PFSK-1 (cell line): ENCODE data around the gene IGFBPL1.

Source experiments
- FOXP2 ChIP-seq: optimal IDR thresholded peaks from 2 replicates; pipeline ENCODE3; 2011; ENCODE audit warnings: borderline replicate concordance, control low read depth, inconsistent platforms; ENCODE audit not compliant: insufficient read depth; ENCODE audit errors: extremely low read length, extremely low read depth
- POLR2AphosphoS5 ChIP-seq: IDR thresholded peaks from 2 replicates; pipeline ENCODE4 v1.6.1; 2012; ENCODE audit warnings: low read depth, mild to moderate bottlenecking, control low read depth, low read length, moderate library complexity
- SIN3A ChIP-seq: IDR thresholded peaks from 2 replicates; pipeline ENCODE4 v1.6.1; 2012; ENCODE audit warnings: mild to moderate bottlenecking, low read length, moderate library complexity, borderline replicate concordance; ENCODE audit not compliant: insufficient read depth
- TAF1 ChIP-seq: IDR thresholded peaks from 2 replicates; pipeline ENCODE4 v1.6.1; 2012; ENCODE audit warnings: low read length, control low read depth, borderline replicate concordance; ENCODE audit not compliant: insufficient read depth
- TF ChIP-seq, protein P1 (sequence below), 2 experiments: IDR thresholded peaks; 2 replicates each; pipeline versions ENCODE4 v1.6.1 to v1.8.0; 2011 to 2012; ENCODE audit warnings: low read depth in 2 of 2, low read length in 2 of 2, control low read depth in 1 of 2, inconsistent platforms in 1 of 2, mild to moderate bottlenecking in 1 of 2, moderate library complexity in 1 of 2; ENCODE audit not compliant: insufficient read depth in 1 of 2

The IGFBPL1 gene

DNA sequence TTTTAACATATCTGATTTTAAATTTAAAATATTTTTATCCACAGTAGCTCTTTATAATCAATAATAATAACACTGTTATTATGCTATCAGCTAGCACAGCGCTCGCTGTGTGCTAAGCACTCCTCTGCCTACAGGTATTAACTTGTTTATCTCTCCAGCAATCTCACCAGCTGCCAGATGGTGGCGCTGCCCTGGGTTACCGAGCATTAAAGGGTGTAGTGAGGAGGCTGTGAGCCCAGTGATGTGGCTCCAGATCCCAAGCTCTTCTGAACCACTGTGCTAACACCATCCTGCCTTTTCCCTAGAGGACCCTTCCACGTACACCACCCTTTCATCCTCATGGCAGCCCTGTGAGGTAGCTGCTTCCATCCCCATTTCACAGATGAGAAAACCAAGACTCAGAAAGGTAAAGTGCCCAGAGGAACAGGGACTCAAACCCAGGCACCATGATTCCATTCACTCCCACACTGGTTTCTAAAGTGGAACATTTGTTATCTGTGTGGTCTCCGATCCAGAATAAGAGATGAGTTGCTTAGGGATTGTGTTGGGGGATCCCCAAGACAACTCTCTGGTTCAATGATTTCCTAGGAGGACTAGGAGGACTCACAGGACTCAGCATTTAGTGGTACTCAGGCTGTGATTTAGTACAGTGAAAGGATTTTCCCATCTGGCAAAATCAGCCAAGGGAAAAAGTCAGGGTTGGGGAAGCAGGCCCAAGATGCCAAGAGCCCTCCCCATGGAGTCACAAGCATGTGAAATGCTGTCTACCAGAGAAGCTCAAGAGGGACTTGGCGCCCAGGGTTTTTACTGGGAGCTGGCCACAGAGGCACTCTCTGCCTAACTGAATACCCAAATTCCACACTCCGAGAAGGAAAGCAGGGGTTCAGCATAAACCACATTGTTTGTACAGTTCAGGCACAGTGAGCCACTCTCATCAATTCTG lies 7.0 kb downstream of the IGFBPL1 start:
- TF ChIP-seq TAF1 (no peak), POLR2AphosphoS5 (no peak), SIN3A (no peak), FOXP2 (no peak)
- TF ChIP-seq, protein P1, sequence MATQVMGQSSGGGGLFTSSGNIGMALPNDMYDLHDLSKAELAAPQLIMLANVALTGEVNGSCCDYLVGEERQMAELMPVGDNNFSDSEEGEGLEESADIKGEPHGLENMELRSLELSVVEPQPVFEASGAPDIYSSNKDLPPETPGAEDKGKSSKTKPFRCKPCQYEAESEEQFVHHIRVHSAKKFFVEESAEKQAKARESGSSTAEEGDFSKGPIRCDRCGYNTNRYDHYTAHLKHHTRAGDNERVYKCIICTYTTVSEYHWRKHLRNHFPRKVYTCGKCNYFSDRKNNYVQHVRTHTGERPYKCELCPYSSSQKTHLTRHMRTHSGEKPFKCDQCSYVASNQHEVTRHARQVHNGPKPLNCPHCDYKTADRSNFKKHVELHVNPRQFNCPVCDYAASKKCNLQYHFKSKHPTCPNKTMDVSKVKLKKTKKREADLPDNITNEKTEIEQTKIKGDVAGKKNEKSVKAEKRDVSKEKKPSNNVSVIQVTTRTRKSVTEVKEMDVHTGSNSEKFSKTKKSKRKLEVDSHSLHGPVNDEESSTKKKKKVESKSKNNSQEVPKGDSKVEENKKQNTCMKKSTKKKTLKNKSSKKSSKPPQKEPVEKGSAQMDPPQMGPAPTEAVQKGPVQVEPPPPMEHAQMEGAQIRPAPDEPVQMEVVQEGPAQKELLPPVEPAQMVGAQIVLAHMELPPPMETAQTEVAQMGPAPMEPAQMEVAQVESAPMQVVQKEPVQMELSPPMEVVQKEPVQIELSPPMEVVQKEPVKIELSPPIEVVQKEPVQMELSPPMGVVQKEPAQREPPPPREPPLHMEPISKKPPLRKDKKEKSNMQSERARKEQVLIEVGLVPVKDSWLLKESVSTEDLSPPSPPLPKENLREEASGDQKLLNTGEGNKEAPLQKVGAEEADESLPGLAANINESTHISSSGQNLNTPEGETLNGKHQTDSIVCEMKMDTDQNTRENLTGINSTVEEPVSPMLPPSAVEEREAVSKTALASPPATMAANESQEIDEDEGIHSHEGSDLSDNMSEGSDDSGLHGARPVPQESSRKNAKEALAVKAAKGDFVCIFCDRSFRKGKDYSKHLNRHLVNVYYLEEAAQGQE (IDR thresholded peaks at IDR 0.05; ENCODE audit: insufficient read depth in 1 of 2, low read depth in 2 of 2, low read length in 2 of 2): no peak

DNA sequence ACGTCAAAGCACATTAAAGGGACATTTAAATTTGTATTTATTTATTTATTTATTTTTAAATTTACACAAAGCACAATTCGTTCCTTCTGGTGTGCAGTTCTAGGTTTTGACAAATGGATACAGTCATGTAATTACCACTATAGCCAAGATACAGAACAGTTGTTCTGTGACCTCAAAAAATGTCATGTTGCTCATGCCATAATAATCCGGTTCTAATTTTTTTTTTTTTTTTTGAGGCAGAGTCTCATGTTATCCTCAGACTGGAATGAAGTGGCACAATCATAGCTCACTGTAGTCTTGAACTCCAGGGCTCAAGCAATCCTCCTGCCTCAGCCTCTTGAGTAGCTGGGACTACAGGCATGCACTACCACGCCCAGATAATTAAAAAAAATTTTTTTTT lies 7.8 kb downstream of the IGFBPL1 start:
- no peak for TF ChIP-seq SIN3A
- no peak for TF ChIP-seq POLR2AphosphoS5
- no peak for TF ChIP-seq TAF1
- no peak for TF ChIP-seq FOXP2
- TF ChIP-seq, protein P1 (IDR thresholded peaks at IDR 0.05; ENCODE audit: insufficient read depth in 1 of 2, low read depth in 2 of 2, low read length in 2 of 2): no peak

DNA sequence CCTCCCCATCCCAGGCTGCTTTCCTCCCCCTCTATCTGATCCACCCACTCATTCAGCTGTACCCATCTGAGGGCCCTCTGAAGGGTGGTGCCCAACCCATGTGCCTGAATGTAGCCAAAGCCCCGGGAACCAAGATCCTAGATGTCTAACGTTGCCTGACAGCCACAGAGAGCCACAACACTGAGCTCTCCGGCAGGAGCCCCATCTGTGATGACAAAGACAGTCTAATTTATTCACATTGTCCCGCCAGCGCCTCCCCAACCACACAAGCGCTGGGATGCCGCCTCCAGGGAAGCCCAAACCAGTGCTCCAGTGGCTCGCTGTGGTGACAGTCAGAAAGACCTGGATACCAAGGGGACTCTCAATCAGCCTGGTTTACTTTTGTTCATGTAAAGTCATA lies 8.4 kb downstream of the IGFBPL1 start:
- TF ChIP-seq TAF1 (no peak), FOXP2 (no peak), SIN3A (no peak), POLR2AphosphoS5 (no peak)
- TF ChIP-seq, protein P1 (IDR thresholded peaks at IDR 0.05; ENCODE audit: insufficient read depth in 1 of 2, low read depth in 2 of 2, low read length in 2 of 2): no peak

DNA sequence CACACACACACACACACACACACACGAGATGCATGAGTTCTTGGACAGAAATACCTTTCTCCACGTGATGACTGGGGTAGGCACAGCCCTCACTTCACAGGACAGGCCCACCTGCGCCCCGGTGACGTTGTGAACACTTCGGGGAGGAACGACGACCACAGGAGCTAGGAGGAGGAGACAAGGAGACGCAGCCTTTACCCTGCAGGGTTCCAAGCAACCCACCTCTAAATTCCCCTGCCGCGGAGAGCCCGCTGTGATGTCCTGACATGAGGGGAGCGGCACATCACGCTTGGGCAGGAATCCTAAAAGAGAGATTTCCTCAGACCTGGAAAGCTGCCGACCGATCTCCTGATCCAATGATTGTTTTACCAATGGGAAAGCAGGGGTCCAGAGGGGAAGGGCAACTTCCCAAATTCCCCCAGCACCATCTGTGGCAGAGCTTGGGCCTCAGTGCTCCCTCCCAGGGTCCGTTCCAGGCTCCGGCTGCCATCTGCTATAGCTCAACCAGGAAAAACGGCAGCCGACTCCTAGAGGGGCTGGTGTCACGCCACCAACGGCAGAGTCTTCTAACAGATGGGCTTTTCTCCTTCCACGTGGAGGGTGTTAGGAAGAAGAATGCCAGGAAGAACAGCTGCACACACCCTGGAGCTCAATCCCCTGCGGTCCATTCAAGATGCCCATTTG lies 10.1 kb downstream of the IGFBPL1 start:
- no peak for TF ChIP-seq POLR2AphosphoS5
- TF ChIP-seq TAF1: no peak
- TF ChIP-seq, protein P1 (IDR thresholded peaks at IDR 0.05; ENCODE audit: insufficient read depth in 1 of 2, low read depth in 2 of 2, low read length in 2 of 2): no peak
- no peak for TF ChIP-seq SIN3A
- TF ChIP-seq FOXP2: no peak
